Measurements from ENCODE around the gene SPDYE17.
"Not testable (repeated sequence)": the region's sequence is repeated elsewhere in the genome, so short reads cannot be mapped to it uniquely, and the experiment has no call there.

SPDYE17 gene

DNA sequence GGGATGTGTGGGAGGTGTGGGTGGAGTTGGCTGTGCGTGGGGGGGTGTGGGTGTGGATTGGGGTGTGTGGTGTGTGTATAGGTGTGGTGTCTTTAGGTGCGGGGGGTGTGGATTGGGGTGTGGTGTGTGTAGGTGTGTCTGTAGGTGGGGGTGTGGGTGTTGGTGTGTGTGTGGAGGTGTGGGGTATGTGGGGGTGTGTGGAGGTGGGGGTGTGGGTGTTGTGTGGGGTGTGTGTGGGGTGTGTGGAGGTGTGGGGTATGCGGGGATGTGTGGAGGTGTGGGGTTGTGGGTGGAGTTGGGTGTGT, 33.9 kb downstream of the SPDYE17 start:
- no peaks in the 10 kb centered on the region for H3K4me1 ChIP-seq (ENCODE audit: insufficient read depth, poor library complexity, severe bottlenecking)
- DNase-seq (ENCODE audit: low spot score) = no peak
- no peak for ATAC-seq (ENCODE audit: low read depth)
- no peaks in the 10 kb centered on the region for H3K36me3 ChIP-seq (ENCODE audit: low read depth)
- H3K9me3 ChIP-seq (ENCODE audit: severe bottlenecking) = no peaks in the 10 kb centered on the region
- no peak overlapping the region for H3K4me3 ChIP-seq (ENCODE audit: severe bottlenecking)
- TF ChIP-seq, protein P1, sequence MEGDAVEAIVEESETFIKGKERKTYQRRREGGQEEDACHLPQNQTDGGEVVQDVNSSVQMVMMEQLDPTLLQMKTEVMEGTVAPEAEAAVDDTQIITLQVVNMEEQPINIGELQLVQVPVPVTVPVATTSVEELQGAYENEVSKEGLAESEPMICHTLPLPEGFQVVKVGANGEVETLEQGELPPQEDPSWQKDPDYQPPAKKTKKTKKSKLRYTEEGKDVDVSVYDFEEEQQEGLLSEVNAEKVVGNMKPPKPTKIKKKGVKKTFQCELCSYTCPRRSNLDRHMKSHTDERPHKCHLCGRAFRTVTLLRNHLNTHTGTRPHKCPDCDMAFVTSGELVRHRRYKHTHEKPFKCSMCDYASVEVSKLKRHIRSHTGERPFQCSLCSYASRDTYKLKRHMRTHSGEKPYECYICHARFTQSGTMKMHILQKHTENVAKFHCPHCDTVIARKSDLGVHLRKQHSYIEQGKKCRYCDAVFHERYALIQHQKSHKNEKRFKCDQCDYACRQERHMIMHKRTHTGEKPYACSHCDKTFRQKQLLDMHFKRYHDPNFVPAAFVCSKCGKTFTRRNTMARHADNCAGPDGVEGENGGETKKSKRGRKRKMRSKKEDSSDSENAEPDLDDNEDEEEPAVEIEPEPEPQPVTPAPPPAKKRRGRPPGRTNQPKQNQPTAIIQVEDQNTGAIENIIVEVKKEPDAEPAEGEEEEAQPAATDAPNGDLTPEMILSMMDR (IDR thresholded peaks at IDR 0.05; ENCODE audit: poor library complexity, severe bottlenecking) = no peak
- no peaks in the 10 kb centered on the region for H3K27me3 ChIP-seq (ENCODE audit: insufficient read depth, poor library complexity, severe bottlenecking)
- no peak overlapping the region for H3K27ac ChIP-seq (ENCODE audit: poor library complexity, severe bottlenecking)

DNA sequence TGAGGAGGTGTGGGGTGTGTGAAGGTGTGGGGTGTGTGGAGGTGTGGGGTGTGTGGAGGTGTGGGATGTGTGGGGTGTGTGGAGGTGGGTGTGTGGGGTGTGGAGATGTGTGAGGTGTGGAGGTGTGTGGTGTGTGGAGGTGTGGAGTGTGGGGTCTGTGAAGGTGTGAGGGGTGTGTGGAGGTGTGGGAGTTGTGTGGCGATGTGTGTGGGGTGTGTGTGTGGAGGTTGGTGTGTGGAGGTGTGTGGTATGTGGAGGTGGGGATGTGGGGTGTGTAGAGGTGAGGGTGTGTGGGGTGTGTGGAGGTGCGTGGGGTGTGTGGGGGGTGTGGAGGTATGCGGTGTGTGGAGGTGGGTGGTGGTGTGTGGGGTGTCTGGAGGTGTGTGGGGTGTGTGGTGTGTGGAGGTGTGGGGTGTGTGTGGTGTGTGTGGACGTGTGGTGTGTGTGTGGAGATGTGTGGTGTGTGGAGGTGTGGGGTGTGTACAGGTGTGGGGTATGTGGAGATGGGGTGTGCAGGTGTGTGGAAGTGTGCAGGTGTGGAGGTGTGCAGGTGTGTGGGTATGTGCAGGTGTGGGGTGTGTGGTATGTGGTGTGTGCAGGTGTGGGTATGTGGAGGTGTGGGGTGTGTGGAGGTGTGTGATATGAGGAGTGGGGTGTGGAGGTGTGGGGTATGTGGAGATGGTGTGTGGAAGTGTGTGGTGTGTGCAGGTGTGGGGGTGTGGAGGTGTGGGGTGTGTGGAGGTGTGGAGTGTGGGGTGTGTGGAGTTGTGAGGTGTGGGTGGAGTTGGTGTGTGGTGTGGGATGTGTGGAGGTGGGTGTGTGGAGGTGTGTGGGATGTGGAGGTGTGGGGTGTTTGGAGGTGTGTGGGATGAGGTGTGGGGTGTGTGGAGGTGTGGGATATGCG, 34.5 kb downstream of the SPDYE17 start:
- Histone ChIP-seq H3K27ac (ENCODE audit: poor library complexity, severe bottlenecking) (no peak overlapping the region), H3K36me3 (ENCODE audit: low read depth) (no peaks in the 10 kb centered on the region), H3K27me3 (ENCODE audit: insufficient read depth, poor library complexity, severe bottlenecking) (no peaks in the 10 kb centered on the region), H3K9me3 (ENCODE audit: severe bottlenecking) (no peaks in the 10 kb centered on the region), H3K4me1 (ENCODE audit: insufficient read depth, poor library complexity, severe bottlenecking) (no peaks in the 10 kb centered on the region), H3K4me3 (ENCODE audit: severe bottlenecking) (no peak overlapping the region)
- TF ChIP-seq, protein P1 (IDR thresholded peaks at IDR 0.05; ENCODE audit: poor library complexity, severe bottlenecking) = no peak
- ATAC-seq (ENCODE audit: low read depth) (no peak), DNase-seq (ENCODE audit: low spot score) (peak; percentile 71)

DNA sequence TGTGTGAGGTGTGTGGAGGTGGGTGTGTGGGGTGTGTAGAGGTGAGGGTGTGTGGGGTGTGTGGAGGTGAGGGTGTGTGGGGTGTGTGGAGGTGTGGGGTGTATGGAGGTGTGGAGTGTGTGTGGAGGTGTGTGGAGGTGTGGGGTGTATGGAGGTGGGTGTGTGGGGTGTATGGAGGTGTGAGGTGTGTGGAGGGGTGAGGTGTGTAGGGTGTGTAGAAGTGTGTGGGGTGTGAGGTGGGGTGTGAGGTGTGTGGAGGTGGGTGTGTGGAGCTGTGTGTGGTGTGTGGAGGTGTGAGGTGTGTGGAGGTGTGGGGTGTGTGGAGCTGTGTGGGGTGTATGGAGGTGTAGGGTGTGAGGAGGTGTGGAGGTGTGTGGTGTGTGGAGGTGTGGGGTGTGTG, 35.2 kb downstream of the SPDYE17 start:
- H3K36me3 ChIP-seq (ENCODE audit: low read depth); H3K4me3 ChIP-seq (ENCODE audit: severe bottlenecking); H3K27me3 ChIP-seq (ENCODE audit: insufficient read depth, poor library complexity, severe bottlenecking); DNase-seq (ENCODE audit: low spot score); H3K4me1 ChIP-seq (ENCODE audit: insufficient read depth, poor library complexity, severe bottlenecking); H3K27ac ChIP-seq (ENCODE audit: poor library complexity, severe bottlenecking); H3K9me3 ChIP-seq (ENCODE audit: severe bottlenecking); ATAC-seq (ENCODE audit: low read depth): not testable (repeated sequence)

DNA sequence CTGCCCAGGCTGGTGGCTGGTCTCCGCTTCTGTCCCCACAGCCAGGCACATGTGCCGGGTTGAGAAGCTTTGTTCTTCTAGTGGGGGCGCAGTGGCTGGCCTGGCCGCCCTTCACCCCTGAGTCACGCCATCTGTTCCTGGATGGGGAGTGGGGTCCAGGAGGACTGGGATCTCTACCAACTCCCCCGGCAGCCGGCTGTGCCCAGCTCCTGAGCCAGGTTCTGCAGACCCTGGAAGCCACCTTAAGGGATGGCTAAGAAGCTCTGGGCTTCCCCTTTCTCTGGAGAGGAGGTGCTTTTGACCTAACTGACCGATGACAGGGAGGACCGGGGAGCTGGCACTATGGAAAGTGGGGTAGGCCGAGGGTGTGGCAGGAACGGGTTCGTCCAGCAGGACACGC, 37.9 kb downstream of the SPDYE17 start:
- not testable (repeated sequence) for DNase-seq (ENCODE audit: low spot score); H3K27ac ChIP-seq (ENCODE audit: poor library complexity, severe bottlenecking); ATAC-seq (ENCODE audit: low read depth); H3K9me3 ChIP-seq (ENCODE audit: severe bottlenecking); H3K4me3 ChIP-seq (ENCODE audit: severe bottlenecking); H3K27me3 ChIP-seq (ENCODE audit: insufficient read depth, poor library complexity, severe bottlenecking); H3K36me3 ChIP-seq (ENCODE audit: low read depth); H3K4me1 ChIP-seq (ENCODE audit: insufficient read depth, poor library complexity, severe bottlenecking)

DNA sequence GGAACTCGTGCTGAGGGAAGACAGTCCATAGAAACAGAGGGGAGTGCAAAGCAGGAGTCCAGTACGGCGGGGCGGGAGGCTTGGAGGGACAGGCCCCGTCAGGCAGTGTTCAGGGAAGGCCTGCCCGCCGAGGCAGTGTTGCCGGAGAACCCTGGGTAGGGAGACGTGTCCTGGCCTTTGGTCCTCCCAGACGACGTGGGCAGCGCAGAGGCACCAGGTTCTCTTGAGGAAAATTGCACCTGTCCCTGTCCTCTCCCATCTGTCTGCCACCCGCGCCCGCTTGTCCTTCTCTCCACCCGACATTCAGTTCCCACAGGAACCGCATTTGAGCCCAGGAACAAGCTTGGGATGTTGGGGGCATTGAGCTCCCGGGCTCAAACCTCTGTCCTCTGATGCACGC, 38.3 kb downstream of the SPDYE17 start:
- not testable (repeated sequence) for H3K27me3 ChIP-seq (ENCODE audit: insufficient read depth, poor library complexity, severe bottlenecking); H3K4me3 ChIP-seq (ENCODE audit: severe bottlenecking); ATAC-seq (ENCODE audit: low read depth); H3K4me1 ChIP-seq (ENCODE audit: insufficient read depth, poor library complexity, severe bottlenecking); H3K9me3 ChIP-seq (ENCODE audit: severe bottlenecking); DNase-seq (ENCODE audit: low spot score); H3K36me3 ChIP-seq (ENCODE audit: low read depth); H3K27ac ChIP-seq (ENCODE audit: poor library complexity, severe bottlenecking)

DNA sequence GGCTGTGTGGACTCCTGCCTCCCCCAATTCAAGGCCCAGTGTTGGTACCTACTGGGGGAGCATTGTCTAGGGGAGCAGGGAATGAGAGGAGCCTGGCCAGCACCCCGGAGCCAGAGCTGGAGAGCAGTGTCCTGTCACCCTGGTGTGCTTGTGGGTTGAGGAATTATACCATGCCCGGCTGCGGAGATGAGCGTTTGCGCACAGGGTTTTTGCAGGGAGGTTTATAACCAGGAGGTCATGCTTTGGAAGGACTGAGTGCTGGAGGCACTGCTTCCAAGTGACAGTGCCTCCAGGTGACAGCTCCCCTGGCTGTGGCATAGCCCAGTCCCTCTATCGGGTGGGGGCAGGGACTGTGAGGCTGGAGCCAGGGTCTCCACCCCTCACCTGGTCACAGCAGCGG, 39.3 kb downstream of the SPDYE17 start:
- DNase-seq (ENCODE audit: low spot score); H3K27ac ChIP-seq (ENCODE audit: poor library complexity, severe bottlenecking); H3K27me3 ChIP-seq (ENCODE audit: insufficient read depth, poor library complexity, severe bottlenecking); H3K4me1 ChIP-seq (ENCODE audit: insufficient read depth, poor library complexity, severe bottlenecking); ATAC-seq (ENCODE audit: low read depth); H3K9me3 ChIP-seq (ENCODE audit: severe bottlenecking); H3K4me3 ChIP-seq (ENCODE audit: severe bottlenecking); H3K36me3 ChIP-seq (ENCODE audit: low read depth): not testable (repeated sequence)

DNA sequence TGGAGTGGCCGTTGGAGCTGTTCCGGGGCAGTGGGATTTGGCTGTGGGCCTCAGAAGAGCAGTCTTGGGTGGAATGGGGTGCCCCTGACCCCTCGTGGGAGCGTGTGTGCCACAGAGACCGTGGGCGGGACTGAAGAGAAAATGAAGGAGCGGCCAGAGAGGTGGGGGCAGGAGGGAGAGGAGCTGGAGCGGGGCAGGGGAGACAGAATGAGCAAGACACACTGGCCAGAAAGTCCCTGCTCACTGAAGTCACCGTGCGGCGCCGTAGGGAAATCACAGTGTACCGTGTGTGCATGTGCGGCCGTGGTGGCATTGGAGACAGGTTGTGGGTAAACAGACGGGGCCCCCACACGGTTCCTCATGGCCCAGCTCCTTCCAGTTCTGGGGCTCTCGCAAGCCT, 40.0 kb downstream of the SPDYE17 start:
- not testable (repeated sequence) for H3K9me3 ChIP-seq (ENCODE audit: severe bottlenecking); H3K27me3 ChIP-seq (ENCODE audit: insufficient read depth, poor library complexity, severe bottlenecking); H3K36me3 ChIP-seq (ENCODE audit: low read depth); H3K4me3 ChIP-seq (ENCODE audit: severe bottlenecking); H3K4me1 ChIP-seq (ENCODE audit: insufficient read depth, poor library complexity, severe bottlenecking); DNase-seq (ENCODE audit: low spot score); H3K27ac ChIP-seq (ENCODE audit: poor library complexity, severe bottlenecking); ATAC-seq (ENCODE audit: low read depth)

DNA sequence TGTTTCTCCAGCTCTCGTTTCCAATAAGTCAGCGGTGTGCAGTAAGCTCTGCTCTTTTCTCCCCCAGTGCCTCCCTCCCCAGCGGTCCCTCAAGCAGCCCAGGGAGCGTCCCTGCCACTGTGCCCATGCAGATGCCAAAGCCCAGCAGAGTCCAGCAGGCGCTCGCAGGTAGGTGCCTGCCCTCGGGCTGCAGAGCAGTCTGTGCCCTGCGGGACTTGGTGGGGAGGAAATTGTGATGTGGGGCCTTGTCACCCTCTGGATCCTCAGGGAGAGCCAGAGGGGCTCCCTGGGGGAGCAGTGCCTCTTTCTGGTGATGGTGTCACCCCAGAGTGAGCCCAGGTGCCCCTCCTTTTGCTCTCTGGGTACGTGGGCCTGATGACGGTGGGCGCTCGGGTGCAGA, 42.0 kb downstream of the SPDYE17 start:
- H3K36me3 ChIP-seq (ENCODE audit: low read depth); H3K27ac ChIP-seq (ENCODE audit: poor library complexity, severe bottlenecking); DNase-seq (ENCODE audit: low spot score); ATAC-seq (ENCODE audit: low read depth); H3K27me3 ChIP-seq (ENCODE audit: insufficient read depth, poor library complexity, severe bottlenecking); H3K4me3 ChIP-seq (ENCODE audit: severe bottlenecking); H3K9me3 ChIP-seq (ENCODE audit: severe bottlenecking); H3K4me1 ChIP-seq (ENCODE audit: insufficient read depth, poor library complexity, severe bottlenecking): not testable (repeated sequence)

DNA sequence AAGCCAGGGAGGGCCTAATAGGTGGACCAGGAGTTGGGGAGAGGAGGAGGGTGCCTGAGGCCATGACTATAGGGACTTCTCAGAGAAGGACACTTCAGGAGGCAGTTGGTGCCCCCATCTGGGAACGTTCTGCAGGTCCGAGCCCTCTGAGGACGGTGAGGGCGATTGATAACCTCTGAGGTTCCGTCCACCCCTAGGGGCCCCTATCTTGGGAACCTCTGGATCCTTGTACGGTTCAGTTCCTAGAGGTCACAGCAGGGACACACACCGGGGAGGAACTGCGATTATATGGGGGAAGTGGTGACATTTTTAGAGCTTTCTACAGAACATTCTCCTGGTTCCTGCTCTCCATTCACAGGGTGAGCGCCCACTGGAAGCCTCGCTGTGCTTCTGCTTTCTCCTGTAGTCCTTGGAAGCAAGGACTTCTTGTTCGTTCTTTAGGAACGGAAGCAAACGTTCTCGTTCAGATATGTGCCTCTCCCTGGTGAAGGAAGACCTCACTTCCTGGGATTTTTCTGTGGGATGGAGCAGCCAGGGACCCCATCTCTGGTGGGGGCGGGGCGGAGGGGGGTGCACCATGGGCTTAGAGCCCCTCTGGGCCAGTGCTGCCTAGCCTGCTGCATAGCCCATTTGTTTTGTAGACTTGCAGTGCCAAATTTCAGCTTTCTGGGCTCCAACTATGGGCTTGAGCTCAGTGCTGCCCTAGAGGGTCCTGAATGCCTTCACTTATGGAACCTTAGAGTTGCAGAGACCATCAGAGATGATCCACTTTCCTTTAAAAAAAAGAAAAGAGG, 46.0 kb downstream of the SPDYE17 start:
- not testable (repeated sequence) for DNase-seq (ENCODE audit: low spot score); ATAC-seq (ENCODE audit: low read depth); H3K36me3 ChIP-seq (ENCODE audit: low read depth); H3K9me3 ChIP-seq (ENCODE audit: severe bottlenecking); H3K4me1 ChIP-seq (ENCODE audit: insufficient read depth, poor library complexity, severe bottlenecking); H3K4me3 ChIP-seq (ENCODE audit: severe bottlenecking); H3K27me3 ChIP-seq (ENCODE audit: insufficient read depth, poor library complexity, severe bottlenecking); H3K27ac ChIP-seq (ENCODE audit: poor library complexity, severe bottlenecking)
